ENCODE measurements around the gene PFKFB2.
A peak's percentile ranks its signal among the peaks of the same experiment; 100 is the strongest.

The PFKFB2 gene

GRCh38 chr1:207030522-207031009 lies 22.5 kb upstream of the PFKFB2 start:
- H3K27me3 ChIP-seq (replicated peaks; ENCODE audit: insufficient read depth, low read length), result peaks cover 74% of the 10 kb centered on the region
- H3K9me2 ChIP-seq (replicated peaks; ENCODE audit: insufficient read depth, low read length), result no peaks in the 10 kb centered on the region
- H3F3A ChIP-seq (ENCODE audit: insufficient read depth, low read length), result peaks cover 11% of the 10 kb centered on the region; the same call in 1 of the 2 replicates
- no peak overlapping the region for H2AFZ ChIP-seq (ENCODE audit: low read length)
- H3K4me2 ChIP-seq (ENCODE audit: low read depth, low read length), result no peak overlapping the region
- H3K27ac ChIP-seq (ENCODE audit: low read length), result no peak overlapping the region
- H3K9me3 ChIP-seq (replicated peaks; ENCODE audit: insufficient read depth, low read length), result no peaks in the 10 kb centered on the region
- no peaks in the 10 kb centered on the region for H3K36me3 ChIP-seq (replicated peaks; ENCODE audit: insufficient read depth, low read length)
- H3K9ac ChIP-seq (ENCODE audit: low read length), result no peak overlapping the region
- H4K20me1 ChIP-seq (ENCODE audit: insufficient read depth, low read length), result peaks cover 4% of the 10 kb centered on the region; the same call in 1 of the 2 replicates
- no peak overlapping the region for H3K4me3 ChIP-seq (ENCODE audit: low read length)
- TF ChIP-seq EZH2phosphoT487 (IDR thresholded peaks at IDR 0.05; ENCODE audit: low read length) (no peak), EZH2 (optimal IDR thresholded peaks at IDR 0.05; ENCODE audit: low read depth, low read length) (no peak), CTCF (IDR thresholded peaks at IDR 0.05; ENCODE audit: low read length) (no peak)
- H3K4me1 ChIP-seq (ENCODE audit: low read length), result peaks cover 6% of the 10 kb centered on the region; the same call in 1 of the 2 replicates
- no peaks in the 10 kb centered on the region for H3K79me2 ChIP-seq (ENCODE audit: low read length)
- DNase-seq, result peak; percentile 67

- Histone ChIP-seq H3K9ac (ENCODE audit: low read length) (no peak overlapping the region), H3K36me3 (replicated peaks; ENCODE audit: insufficient read depth, low read length) (no peaks in the 10 kb centered on the region), H3K4me2 (ENCODE audit: low read depth, low read length) (no peak overlapping the region), H3K4me1 (ENCODE audit: low read length) (peaks cover 6% of the 10 kb centered on the region; the same call in 1 of the 2 replicates), H3K79me2 (ENCODE audit: low read length) (no peaks in the 10 kb centered on the region), H4K20me1 (ENCODE audit: insufficient read depth, low read length) (peaks cover 4% of the 10 kb centered on the region; the same call in 1 of the 2 replicates), H3K27me3 (replicated peaks; ENCODE audit: insufficient read depth, low read length) (peaks cover 73% of the 10 kb centered on the region), H2AFZ (ENCODE audit: low read length) (no peak overlapping the region), H3K9me3 (replicated peaks; ENCODE audit: insufficient read depth, low read length) (no peaks in the 10 kb centered on the region), H3F3A (ENCODE audit: insufficient read depth, low read length) (peaks cover 11% of the 10 kb centered on the region; the same call in 1 of the 2 replicates), H3K4me3 (ENCODE audit: low read length) (no peak overlapping the region), H3K9me2 (replicated peaks; ENCODE audit: insufficient read depth, low read length) (no peaks in the 10 kb centered on the region), H3K27ac (ENCODE audit: low read length) (no peak overlapping the region)
- DNase-seq, result no peak
- TF ChIP-seq EZH2 (optimal IDR thresholded peaks at IDR 0.05; ENCODE audit: low read depth, low read length) (no peak), EZH2phosphoT487 (IDR thresholded peaks at IDR 0.05; ENCODE audit: low read length) (no peak), CTCF (IDR thresholded peaks at IDR 0.05; ENCODE audit: low read length) (no peak)
Observed at GRCh38 chr1:207031016-207031415, 22.1 kb upstream of the PFKFB2 start.

- Histone ChIP-seq H3K4me3 (ENCODE audit: low read length) (no peak overlapping the region), H3F3A (ENCODE audit: insufficient read depth, low read length) (peaks cover 11% of the 10 kb centered on the region; the same call in 1 of the 2 replicates), H3K79me2 (ENCODE audit: low read length) (no peaks in the 10 kb centered on the region), H2AFZ (ENCODE audit: low read length) (no peak overlapping the region), H4K20me1 (ENCODE audit: insufficient read depth, low read length) (peaks cover 4% of the 10 kb centered on the region; the same call in 1 of the 2 replicates), H3K4me1 (ENCODE audit: low read length) (peaks cover 6% of the 10 kb centered on the region; the same call in 1 of the 2 replicates), H3K27ac (ENCODE audit: low read length) (no peak overlapping the region), H3K9me3 (replicated peaks; ENCODE audit: insufficient read depth, low read length) (no peaks in the 10 kb centered on the region), H3K9ac (ENCODE audit: low read length) (no peak overlapping the region), H3K27me3 (replicated peaks; ENCODE audit: insufficient read depth, low read length) (peaks cover 71% of the 10 kb centered on the region), H3K36me3 (replicated peaks; ENCODE audit: insufficient read depth, low read length) (no peaks in the 10 kb centered on the region), H3K9me2 (replicated peaks; ENCODE audit: insufficient read depth, low read length) (no peaks in the 10 kb centered on the region), H3K4me2 (ENCODE audit: low read depth, low read length) (no peak overlapping the region)
- TF ChIP-seq CTCF (IDR thresholded peaks at IDR 0.05; ENCODE audit: low read length), result no peak
- no peak for TF ChIP-seq EZH2 (optimal IDR thresholded peaks at IDR 0.05; ENCODE audit: low read depth, low read length)
- TF ChIP-seq EZH2phosphoT487 (IDR thresholded peaks at IDR 0.05; ENCODE audit: low read length), result no peak
- DNase-seq, result no peak
Observed at GRCh38 chr1:207031632-207032264, 21.3 kb upstream of the PFKFB2 start.
